Sigmoid colon (tissue), 3 donors: ENCODE results near the gene GPATCH1.

Experiments
- POLR2A ChIP-seq, 2 donors: fragments of 450-650 bp; IDR thresholded peaks; one replicate each; pipeline ENCODE4 v1.6.1; 2016; ENCODE audit warnings: antibody characterized with exemption in 2 of 2, mild to moderate bottlenecking in 2 of 2, moderate library complexity in 2 of 2
- TF ChIP-seq, protein P1 (sequence below), 4 experiments: fragments of 450-650 bp in 3 of 4; fragments of 200-600 bp in 1 of 4; IDR thresholded peaks; one replicate each; pipeline ENCODE4 v1.5.1; 2016 to 2019; ENCODE audit warnings: antibody characterized with exemption in 4 of 4, mild to moderate bottlenecking in 3 of 4, moderate library complexity in 2 of 4

DNA sequence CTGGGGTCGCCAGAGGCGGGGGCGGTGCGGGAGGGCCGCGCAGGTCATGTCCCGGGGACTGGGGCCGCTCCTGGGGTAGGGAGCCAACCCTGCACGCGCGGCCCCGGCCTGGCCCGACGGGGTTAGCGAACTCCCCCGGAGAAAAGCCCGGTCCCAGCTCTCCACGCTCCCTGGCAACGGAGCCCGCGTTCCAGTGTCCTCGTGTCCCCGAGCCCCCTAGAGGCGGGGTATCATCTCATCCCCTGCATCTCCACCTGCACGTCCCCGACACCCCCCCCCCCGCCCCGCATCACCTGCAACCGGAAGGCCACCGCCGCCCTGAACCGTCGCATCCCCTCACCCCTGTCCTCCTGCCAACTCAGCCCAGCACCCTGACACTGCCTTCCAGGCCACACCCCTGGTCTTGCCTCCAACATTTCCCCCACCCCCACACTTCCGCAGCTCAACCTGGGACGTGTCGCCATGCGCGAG lies 53.6 kb downstream of the GPATCH1 start:
- TF ChIP-seq, protein P1, sequence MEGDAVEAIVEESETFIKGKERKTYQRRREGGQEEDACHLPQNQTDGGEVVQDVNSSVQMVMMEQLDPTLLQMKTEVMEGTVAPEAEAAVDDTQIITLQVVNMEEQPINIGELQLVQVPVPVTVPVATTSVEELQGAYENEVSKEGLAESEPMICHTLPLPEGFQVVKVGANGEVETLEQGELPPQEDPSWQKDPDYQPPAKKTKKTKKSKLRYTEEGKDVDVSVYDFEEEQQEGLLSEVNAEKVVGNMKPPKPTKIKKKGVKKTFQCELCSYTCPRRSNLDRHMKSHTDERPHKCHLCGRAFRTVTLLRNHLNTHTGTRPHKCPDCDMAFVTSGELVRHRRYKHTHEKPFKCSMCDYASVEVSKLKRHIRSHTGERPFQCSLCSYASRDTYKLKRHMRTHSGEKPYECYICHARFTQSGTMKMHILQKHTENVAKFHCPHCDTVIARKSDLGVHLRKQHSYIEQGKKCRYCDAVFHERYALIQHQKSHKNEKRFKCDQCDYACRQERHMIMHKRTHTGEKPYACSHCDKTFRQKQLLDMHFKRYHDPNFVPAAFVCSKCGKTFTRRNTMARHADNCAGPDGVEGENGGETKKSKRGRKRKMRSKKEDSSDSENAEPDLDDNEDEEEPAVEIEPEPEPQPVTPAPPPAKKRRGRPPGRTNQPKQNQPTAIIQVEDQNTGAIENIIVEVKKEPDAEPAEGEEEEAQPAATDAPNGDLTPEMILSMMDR (IDR thresholded peaks at IDR 0.05): no peak
- no peak for TF ChIP-seq POLR2A (IDR thresholded peaks at IDR 0.05)
